Adipose tissue (tissue), 3 donors: ENCODE results near the gene C4orf36. TPM values are rescaled to one million over a fixed set of nuclear protein-coding genes. Genes with fewer than 3 reads are reported as not detected.

Experiments used
- H3K27ac ChIP-seq: one replicate; pipeline ENCODE4 v1.5.1; 2013; ENCODE audit warnings: low read depth, low read length
- WGBS, 3 donors: extraction: QIAGEN DNeasy Blood & Tissue Kit; methylation state at CpG; one replicate each; pipeline ENCODE4 v1.1.7; 2013; 5-methylcytosine and 5-hydroxymethylcytosine counted together
- polyA plus RNA-seq, 3 donors: library from polyadenylated mRNA; stranded (reverse); fragments of 200-250 nt; gene quantifications; one replicate each; pipeline ENCODE4 v1.2.3, GENCODE V29; 2013
- donor health status: healthy with polysubstance abuse.
- donor health status: Bipolar disorder and iron deficiency.
- donor health status: healthy.

C4orf36 gene, protein sequence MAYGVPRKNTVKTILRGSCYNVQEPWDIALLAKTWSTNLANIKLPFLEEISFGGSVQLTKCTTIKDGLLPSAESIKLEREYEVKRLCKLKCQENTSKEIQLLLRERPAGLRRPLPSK
- polyA plus RNA-seq = 1 to 10 TPM in 1 of 3 donors, under 1 TPM in 2; 0.46 to 3.4 (median 0.74) TPM

DNA sequence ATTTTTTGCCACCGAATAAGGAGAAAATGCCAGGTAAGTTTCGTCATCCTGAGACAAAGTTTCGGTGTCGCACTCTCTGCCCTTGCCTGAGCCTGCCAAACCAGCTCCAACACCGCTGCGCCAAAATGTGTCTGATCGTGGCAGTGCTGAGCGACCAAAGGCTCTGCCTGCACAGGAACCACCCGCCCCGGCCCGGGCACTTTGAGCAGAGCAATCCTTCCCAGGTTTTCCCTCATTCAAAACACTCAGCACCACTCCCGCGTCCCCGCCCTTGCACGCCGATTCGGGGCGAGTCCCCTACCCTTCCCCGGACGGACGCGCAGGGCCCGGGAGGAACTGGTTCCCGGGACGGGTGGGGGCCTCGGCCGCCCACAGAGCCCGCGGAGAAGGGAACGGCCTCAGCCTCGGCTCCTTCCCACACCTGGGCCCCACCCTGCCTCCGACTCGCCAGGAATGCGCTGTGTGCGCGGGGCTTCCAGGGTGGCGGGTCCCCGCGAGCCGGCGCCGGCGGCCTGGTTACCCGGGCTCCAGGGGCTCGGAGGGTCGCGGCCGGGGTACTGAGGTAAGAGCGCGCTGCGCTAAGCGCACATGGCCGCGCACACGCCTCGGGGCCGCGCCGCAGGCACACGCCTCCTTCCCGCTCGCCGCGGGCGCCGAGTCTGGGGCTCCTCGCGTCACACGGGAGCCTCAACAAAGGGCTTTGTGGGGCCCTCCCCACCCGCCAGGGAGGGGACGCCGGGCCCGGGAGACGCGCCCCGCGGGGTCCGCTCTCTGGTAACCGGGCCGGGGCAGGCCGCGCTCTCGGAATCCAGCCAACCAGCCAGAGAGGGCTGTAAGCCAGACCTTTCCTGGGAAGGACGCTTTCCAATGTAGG lies at the start of gene C4orf36:
C4orf36 (minus strand) TSS at position 661 of the 874 bp plus-strand sequence. CDS start 902 bp downstream, outside the sequence.
- no peak within 1 kb of the TSS for H3K27ac ChIP-seq
- 1% methylated on average over 62 to 84 of the region's 84 CpGs for WGBS, 3 donors

DNA sequence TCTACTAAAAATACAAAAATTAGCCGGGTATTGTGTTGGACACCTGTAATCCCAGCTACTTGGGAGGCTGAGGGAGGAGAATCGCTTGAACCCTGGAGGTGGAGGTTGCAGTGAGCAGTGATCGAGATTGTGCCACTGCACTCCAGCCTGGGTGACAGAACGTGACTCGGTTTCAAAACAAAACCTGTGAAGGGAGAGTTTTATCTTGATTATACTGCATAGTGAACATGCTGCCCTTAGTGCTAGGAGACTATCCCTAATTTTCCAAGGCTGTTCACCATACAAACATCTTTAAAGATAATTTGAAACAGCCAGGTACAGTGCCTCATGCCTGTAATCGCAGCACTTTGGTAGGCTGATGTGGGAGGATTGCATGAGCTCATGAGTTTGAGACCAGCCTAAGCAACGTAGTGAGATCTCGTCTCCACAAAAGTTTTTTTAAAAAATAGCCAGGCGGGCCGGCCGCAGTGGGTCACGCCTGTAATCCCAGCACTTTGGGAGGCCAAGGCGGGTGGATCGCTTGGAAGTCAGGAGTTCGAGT lies 48.8 kb upstream of the C4orf36 start:
- 75 to 94% (median 89%) methylated on average over 15 of the region's 15 CpGs for WGBS, 3 donors
- H3K27ac ChIP-seq = no peak overlapping the region

DNA sequence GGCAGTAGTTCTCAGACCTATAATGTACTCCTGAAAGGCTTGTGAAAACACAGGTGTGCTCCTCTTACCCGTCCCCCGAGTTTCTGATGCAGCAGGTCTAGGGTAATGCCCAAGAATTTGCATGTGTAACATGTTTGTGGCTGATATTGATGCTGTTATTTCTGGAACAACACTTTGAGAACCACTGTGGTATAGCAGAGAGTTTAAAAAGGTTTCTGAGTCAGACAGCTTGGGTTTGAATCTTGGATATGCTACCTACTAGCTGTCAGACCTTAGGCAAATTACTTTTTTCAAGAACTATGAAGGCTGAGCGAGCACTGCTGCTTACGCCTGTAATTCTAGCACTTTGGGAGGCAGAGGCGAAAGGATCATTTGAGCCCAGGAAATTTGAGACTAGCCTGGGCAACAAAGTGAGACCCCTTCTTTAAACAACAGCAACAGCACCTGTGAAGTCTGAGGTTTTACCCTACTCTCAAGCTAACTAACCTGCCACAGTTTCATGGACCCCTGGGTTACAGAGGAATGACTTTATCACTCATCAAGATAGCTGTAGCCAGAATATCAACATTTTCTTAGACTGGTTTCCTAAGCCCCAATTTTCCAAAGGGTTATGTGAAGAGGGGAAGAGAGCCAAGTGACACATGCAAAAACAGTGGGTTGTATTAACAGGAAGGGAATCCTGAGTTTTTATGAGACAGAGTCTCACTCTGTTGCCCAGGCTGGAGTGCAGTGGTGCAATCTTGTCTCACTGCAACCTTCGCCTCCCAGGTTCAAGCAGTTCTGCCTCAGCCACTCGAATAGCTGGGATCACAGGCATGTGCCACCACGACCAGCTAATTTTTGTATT lies 47.7 kb upstream of the C4orf36 start:
- H3K27ac ChIP-seq = no peak overlapping the region
- WGBS, 3 donors = 42 to 73% (median 73%) methylated on average over 8 of the region's 8 CpGs

DNA sequence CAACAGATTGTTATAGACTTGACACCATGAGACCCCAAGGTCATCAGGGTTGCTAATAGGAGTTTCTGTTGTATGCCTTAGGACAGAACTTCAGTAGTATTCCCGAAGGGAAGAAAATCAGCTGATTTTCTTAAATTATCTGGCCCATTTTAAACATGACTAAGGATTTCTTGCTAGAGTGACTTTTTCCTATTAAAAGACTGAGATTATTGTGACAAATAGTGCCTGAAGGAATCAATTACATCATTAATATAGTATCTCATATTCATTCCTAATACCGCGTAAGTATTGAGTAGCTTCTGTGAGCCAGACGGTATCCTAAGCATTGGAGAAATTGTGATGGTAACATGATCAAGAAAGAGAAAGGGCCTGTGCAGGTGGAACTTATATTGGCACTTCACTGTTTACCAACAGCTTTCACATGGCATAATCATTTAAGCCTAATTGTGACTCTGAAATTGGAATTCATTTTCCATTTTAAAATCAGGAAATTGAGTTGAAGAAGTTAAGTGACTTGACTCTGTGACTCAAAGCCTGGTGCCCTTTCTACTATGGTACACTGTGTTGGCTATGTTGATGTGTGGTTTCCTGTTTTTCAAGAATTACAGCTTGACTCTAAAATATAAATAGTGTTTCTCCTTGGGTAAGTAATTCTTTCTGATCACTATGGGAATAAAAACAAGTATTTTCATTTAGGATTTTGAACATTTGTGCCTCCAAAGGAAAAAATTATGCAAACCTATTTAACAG lies 46.7 kb upstream of the C4orf36 start:
- 40 to 73% (median 69%) methylated on average over 4 of the region's 4 CpGs for WGBS, 3 donors
- no peak overlapping the region for H3K27ac ChIP-seq

DNA sequence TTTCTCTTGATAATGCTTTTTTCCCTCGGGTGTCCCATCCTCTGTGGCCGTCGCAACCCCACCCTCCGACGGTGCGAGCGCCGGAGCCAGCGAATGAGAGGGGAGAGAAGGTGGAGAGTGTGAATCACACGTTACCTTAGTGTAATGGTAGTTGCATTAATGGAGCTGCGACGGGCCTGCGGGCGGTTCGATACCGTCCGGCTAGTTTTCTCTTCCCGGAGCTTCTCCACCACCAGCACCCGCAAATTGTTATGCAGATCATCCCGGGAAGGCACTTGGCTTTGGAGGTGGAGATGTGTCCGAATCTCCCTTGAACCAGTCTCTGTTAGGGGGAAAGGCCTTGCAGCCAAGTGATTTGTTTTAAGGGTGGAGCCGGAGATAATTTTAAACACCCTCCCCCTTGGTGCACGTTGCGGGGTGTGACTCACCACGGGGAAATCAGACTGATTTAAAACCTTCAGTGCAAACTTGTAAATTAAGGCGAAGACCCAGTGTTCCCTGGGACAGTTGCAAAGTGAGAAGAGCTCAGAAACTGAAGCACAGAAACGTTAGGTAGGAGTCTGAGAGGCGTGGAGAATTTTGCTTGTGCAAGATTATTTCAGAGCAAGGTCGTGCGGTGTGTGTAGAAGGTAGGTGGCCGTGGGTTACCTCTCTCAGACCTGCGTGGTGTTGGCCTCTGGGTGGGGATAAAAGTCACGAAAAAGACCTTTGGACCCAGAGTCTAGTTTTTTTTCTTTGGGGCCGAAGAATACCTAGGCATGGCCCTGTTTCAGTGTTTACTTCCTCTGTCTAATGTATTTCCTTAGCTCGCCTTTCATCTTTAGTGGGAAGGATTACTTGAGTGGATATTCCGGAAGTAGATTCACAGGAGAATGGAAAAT lies 43.9 kb upstream of the C4orf36 start:
- 4 to 5% (median 5%) methylated on average over 36 of the region's 36 CpGs for WGBS, 3 donors
- H3K27ac ChIP-seq = peak overlapping the region; percentile 83

DNA sequence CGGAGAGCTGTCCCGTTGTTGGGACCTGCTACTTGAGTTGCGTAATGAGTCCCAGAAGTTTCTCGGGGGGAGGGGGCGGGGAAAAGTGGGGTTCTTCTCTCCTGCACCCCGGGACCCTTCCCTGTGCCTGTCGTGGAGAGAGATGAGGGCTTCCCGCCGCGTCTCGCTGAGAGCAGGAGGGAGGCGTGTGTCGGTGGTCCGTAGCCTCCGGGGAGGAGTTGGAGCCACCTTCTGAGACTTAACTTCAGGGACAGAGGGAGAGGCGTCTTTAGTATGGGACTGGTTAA lies 43.3 kb upstream of the C4orf36 start:
- H3K27ac ChIP-seq = peak overlapping the region; percentile 83

DNA sequence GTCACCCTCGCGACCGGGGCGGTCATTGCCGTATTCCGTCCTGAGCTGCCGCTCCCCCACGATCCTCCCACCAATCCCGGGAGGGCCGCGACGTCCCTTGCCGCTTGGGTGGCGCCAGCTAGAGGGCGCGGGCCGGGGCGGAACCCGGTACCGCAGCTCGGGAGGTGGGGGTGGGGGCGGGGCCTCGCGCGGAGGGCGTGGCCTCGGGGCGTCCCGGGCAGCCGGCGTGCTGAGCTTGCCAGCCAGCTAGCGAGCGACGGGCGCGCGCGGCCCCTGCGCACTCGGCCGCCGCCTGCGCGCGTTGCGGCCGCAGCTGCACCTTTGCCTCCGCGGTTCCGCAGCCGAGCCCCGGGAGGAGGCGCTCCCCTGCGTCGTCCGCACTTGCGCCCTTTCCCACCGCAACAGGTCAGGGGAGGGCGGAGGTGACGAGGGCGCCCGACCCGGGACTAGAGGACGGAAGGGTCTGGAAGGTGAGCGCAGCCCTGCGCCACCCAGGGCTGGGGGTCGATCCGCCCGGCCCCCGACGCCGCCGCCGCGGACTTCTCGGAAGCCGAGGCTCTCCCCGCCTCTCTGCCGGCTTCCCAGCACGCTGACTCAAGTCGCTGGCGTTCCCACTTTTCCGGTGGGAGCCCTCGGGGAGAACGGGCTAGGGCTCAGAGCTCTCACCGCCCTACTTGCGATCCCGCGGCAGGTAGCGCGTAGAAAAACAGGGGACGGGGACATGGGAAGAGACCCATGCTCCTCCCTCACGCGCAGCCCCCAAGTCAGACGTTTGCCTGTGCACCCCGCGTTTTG lies 42.7 kb upstream of the C4orf36 start, which contains the start of gene AFF1:
AFF1 (plus strand) TSS at position 241 of the 795 bp plus-strand sequence. CDS start 13,523 bp downstream, outside the sequence.
- WGBS, 3 donors = 0 to 1% (median 0%) methylated on average over 83 to 97 of the region's 97 CpGs
- H3K27ac ChIP-seq = peak within 1 kb of the TSS; percentile 94

More for the DNA sequence above, 43.3 kb upstream of the C4orf36 start:
- 1 to 3% (median 2%) methylated on average over 16 of the region's 16 CpGs for WGBS, 3 donors

DNA sequence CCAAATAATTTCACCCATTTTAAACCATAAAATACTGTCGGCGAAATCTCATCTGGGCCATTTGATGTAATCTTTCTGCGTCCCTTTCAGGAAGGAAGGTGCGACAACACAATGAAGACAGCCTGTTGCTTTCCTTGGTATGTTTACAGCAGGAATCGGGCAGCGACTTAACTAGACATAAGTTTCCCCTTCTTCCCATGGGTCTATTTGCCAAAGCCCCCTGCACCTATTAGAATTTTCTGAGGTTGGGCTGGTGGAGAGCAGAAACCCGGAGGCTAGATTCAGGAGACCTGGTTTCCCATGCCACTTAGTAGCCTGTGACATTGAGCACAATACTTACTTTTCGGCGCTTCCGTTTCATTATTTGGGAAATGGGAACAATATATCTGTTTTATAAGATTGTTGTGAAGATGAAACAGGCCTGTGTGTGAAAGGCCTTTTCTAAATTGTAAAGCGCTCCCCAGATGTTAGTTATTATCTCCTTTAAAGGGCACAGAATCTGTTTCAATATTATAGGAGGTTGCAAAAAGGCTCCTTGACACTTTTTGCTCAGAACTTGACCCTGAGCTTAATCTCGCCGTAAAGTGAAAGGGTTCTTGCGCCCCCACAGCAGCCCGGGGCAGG lies 42.0 kb upstream of the C4orf36 start:
- H3K27ac ChIP-seq = peak overlapping the region; percentile 30
- 6 to 8% (median 7%) methylated on average over 15 of the region's 15 CpGs for WGBS, 3 donors

DNA sequence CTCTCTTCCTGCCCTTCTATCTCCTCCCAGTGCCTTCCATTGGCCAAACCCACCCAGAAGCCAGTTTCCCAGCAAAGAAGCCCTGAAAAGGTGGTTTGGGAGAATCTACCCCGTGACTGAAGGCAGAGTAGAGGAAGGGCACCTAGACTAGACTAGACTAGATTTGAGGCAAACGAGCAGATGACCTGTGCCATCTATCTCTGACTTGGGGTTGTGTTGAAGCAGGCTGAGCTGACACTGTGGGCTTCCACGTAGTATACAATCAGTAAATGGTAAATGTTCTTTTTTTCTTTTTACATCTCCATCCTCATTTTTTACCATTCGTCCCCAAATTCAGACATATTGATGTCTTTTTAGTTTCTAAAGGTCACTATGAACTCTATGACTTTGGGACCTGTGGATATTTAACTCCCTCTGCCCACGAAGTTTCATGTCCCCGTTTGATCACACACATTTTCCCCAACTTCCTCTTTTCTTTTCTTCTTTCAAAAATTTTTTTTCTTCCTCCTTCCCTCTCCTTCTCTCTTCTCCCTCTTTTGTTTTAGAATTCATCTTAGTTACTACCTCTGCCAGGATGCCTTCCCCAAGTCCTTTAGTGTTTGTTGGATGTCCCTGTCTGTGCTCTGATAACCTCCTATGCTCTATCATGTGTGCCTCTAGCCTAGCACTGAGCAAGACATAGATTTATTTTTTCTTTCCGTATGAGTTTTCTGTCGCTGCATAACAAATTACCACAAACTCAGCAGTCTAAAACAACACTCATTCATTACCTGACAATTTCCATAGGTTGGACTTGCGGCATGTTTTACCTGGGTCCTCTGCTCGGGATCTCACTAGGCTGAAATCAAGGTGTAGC lies 36.4 kb upstream of the C4orf36 start:
- no peak overlapping the region for H3K27ac ChIP-seq
- 80 to 87% (median 84%) methylated on average over 10 of the region's 10 CpGs for WGBS, 3 donors

DNA sequence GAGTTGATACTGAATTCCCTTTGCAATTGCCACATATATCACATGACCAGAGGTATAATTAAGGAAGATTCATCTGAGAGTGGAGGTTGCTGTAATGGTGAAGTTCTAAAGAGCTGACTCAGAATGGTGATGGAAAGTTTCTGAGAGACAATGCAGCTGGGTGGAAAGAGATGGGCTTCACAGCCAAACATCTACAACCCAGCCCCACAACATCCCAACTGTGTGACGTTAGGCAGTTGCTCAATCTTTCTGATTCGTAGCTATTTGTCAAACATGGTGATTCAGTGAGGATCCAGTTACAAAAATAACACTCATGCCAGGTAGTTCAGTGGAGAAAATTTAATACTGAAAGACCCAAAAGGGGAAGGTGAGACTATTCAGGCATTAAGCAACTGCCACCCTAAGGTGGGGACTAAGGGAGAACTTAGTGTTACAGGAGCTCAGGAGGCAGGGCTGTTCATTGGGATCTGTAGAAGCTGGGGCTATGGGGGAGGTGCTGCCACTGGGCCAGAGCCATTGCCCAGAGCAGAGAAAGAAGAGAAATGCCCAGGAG lies 35.7 kb upstream of the C4orf36 start:
- H3K27ac ChIP-seq = no peak overlapping the region
- 20 to 38% (median 37%) methylated on average over 2 of the region's 2 CpGs for WGBS, 3 donors

DNA sequence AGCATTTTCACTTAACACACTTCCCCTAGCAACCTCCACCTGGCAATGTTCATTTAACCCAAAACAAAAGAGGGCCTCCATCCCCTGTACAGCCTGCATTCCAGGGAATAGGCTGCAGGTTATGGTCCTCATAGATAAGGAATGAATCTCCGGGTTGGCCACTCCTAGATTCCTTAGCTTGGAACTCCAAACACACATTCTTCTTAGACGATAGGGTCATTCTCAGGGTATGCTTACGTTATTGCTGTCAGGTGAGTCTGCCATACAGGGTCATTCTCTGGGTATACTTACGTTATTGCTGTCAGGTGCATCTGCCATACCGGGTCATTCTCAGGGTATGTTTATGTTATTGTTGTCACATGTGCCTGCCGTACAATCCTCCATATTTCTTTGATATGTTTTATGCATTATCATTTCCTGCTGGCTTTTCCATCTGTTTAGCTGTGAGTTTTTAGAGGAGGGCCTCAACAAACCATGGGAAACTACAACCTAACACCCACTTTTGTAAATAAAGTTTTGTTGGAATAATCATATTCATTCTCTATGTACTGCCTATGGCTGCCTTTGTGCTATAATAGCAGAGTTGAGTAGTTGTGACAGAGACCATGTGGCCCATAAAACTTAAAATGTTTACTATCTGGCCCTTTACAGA lies 34.3 kb upstream of the C4orf36 start:
- WGBS, 3 donors = 84 to 89% (median 85%) methylated on average over 6 of the region's 6 CpGs
- no peak overlapping the region for H3K27ac ChIP-seq

DNA sequence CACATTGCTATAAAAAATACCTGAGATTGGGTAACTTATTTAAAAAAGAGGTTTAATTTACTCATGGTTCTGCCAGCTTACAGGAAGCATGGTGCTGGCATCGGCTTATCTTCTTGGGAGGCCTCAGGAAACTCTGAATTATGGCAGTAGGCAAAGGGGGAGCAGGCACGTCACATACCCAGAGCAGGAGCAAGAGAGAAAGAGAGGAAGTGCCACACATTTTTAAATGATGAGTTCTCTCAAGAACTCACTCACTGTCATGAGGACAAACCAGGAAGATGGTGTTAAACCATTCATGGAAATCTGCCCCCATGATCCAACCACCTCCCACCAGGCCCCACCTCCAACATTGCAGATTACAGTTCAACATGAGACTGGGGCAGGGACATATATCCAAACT lies 32.6 kb upstream of the C4orf36 start:
- no peak overlapping the region for H3K27ac ChIP-seq

DNA sequence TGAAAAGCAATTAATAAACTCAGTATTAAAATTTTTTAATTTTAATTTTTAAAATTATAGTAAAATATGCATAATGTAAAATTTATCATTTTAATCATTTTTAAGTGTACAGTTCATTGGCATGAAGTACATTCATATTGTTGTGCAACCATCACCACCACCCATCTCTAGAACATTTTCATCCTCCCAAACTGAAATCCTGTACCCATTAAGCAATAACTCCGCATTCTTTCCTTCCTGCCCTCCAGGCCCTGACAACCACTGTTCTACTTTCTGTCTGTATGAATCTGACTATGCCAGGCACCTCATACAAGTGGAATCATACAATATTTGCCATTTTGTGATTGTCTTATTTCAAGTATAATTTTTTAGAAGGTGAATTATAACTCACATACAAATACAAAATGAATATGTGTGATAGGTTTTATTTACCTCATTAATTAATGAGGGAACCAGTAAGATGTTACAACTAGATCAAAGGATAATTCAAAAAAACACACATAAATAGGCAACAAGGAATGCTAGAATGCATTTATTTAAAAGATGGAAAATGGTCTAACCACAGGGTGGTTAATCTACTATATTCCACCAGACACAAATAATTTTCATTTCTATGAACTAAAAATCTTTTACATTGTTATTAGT lies 29.5 kb upstream of the C4orf36 start:
- WGBS, 3 donors = 43 to 93% (median 59%) methylated on average over 1 of the region's 1 CpG
- H3K27ac ChIP-seq = no peak overlapping the region

More for the DNA sequence above, 32.6 kb upstream of the C4orf36 start:
- WGBS, 3 donors = 13 to 33% (median 30%) methylated on average over 2 of the region's 2 CpGs
